ENCODE measurements around the gene TIMM23B. TPM values are rescaled to one million over a fixed set of nuclear protein-coding genes. Genes with fewer than 3 reads are reported as not detected.

TIMM23B gene, protein sequence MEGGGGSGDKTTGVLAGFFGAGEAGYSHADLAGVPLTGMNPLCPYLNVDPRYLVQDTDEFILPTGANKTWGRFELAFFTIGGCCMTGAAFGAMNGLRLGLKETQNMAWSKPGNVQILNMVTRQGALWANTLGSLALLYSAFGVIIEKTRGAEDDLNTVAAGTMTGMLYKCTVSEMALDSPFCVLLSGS
- 14.9 and 17.6 TPM in 2 replicates for total RNA-seq

GRCh38 chr10:49941447-49942338 is at the start of gene TIMM23B, which contains the start of gene PARG:
Gene TIMM23B, plus strand, starts transcription at chr10:49942053. Its CDS starts 142 bp downstream, at chr10:49942195.
Gene PARG, minus strand, starts transcription at chr10:49942027. Its CDS starts 302 bp downstream, at chr10:49941725.

DNA sequence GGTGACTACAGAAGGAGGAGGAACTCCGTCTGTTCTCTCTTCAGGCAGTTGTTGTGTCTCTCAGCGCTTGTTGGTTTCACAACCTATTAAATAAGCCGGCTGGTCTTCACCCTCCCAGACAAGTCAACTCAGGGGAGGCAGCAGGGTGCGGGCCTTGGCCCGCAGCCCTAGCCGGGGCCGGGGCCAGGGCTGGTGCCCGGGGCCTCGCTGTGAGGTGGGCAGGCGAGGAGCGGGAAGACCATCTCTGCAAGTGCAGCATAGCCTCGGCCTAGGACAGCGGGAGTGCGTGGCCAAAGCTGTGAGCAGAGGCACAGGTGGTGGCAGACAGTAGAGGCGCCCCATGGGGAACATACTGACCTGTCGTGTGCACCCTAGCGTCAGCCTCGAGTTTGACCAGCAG is 46.5 kb downstream of the TIMM23B start, which contains the start of gene AGAP6:
Gene AGAP6, plus strand, starts transcription at position 31 of the 400 bp plus-strand sequence. Its CDS starts 310 bp downstream, at position 341.

Other genes starting within 250 kb of the TIMM23B start
- gene OGDHL, start 179.7 kb upstream of the TIMM23B start, total RNA-seq, result 0.17 and 0.29 TPM in 2 replicates
- gene PARG, start within 50 bp of the TIMM23B start, total RNA-seq, result 27.5 and 39.0 TPM in 2 replicates
- 2.0 and 3.6 TPM in 2 replicates for gene AGAP6, start 46.4 kb downstream of the TIMM23B start, total RNA-seq
- 65.5 and 86.0 TPM in 2 replicates for gene WASHC2A, start 125.9 kb downstream of the TIMM23B start, total RNA-seq

Data from smooth muscle cell of trachea (primary cell).